Dendritic cell treated with granulocyte-macrophage colony-stimulating factor and Interleukin-4, amounts not matched to agents 40 ng/mL and 50 ng/mL, for 4 days (primary cell): ENCODE data around the gene MAN2C1.
"Not testable (repeated sequence)": the region's sequence is repeated elsewhere in the genome, so short reads cannot be mapped to it uniquely, and the experiment has no call there.

ENCODE experiments used
- H3K27ac Mint-ChIP-seq: one replicate; pipeline ENCODE4 v1.8.0; 2022; ENCODE audit warnings: mild to moderate bottlenecking, mixed read lengths
- H3K27me3 Mint-ChIP-seq: one replicate; pipeline ENCODE4 v1.8.0; 2022; ENCODE audit warnings: mild to moderate bottlenecking, mixed read lengths
- H3K36me3 Mint-ChIP-seq: one replicate; pipeline ENCODE4 v1.8.0; 2022; ENCODE audit warnings: low read depth, mixed read lengths
- H3K4me1 Mint-ChIP-seq: one replicate; pipeline ENCODE4 v1.8.0; 2022; ENCODE audit warnings: low read depth, mixed read lengths
- H3K4me3 Mint-ChIP-seq: one replicate; pipeline ENCODE4 v1.8.0; 2022; ENCODE audit warnings: mild to moderate bottlenecking, moderate library complexity, mixed read lengths
- H3K9me3 Mint-ChIP-seq: one replicate; pipeline ENCODE4 v1.8.0; 2022; ENCODE audit warnings: mixed read lengths
- intact Hi-C: fragments of 100-400 bp; cut with micrococcal nuclease; formaldehyde crosslinking; loops from one replicate; pipeline ENCODE4 v1.15.0; 2022

The MAN2C1 gene

GRCh38 chr15:75325922-75326321, 42.5 kb downstream of the MAN2C1 start:
- Mint-ChIP-seq H3K9me3 (no peaks in the 10 kb centered on the region), H3K4me1 (no peaks in the 10 kb centered on the region), H3K36me3 (no peaks in the 10 kb centered on the region), H3K27me3 (peaks cover 4% of the 10 kb centered on the region), H3K4me3 (no peak overlapping the region), H3K27ac (no peak overlapping the region)
- intact Hi-C loops: no loop called here

- H3K27me3 Mint-ChIP-seq: peaks cover 5% of the 10 kb centered on the region
- no peak overlapping the region for H3K4me3 Mint-ChIP-seq
- no peaks in the 10 kb centered on the region for H3K4me1 Mint-ChIP-seq
- no peaks in the 10 kb centered on the region for H3K9me3 Mint-ChIP-seq
- H3K36me3 Mint-ChIP-seq: no peaks in the 10 kb centered on the region
- no peak overlapping the region for H3K27ac Mint-ChIP-seq
- intact Hi-C loops: no loop called here
Observed at GRCh38 chr15:75321711-75322110, 46.7 kb downstream of the MAN2C1 start.

GRCh38 chr15:75319231-75319897, 49.0 kb downstream of the MAN2C1 start:
- H3K9me3 Mint-ChIP-seq, H3K27ac Mint-ChIP-seq, intact Hi-C loops, H3K27me3 Mint-ChIP-seq, H3K36me3 Mint-ChIP-seq, H3K4me1 Mint-ChIP-seq, H3K4me3 Mint-ChIP-seq: not testable (repeated sequence)

GRCh38 chr15:75314552-75315290, 53.7 kb downstream of the MAN2C1 start:
- Mint-ChIP-seq H3K4me3 (no peak overlapping the region), H3K27ac (no peak overlapping the region)

GRCh38 chr15:75313116-75313845, 55.1 kb downstream of the MAN2C1 start:
- no peaks in the 10 kb centered on the region for H3K9me3 Mint-ChIP-seq
- intact Hi-C loops: no loop called here
- H3K36me3 Mint-ChIP-seq: no peaks in the 10 kb centered on the region
- H3K27ac Mint-ChIP-seq: no peak overlapping the region
- H3K4me3 Mint-ChIP-seq: no peak overlapping the region
- no peaks in the 10 kb centered on the region for H3K4me1 Mint-ChIP-seq
- peaks cover 12% of the 10 kb centered on the region for H3K27me3 Mint-ChIP-seq

More at GRCh38 chr15:75314552-75315290, 53.7 kb downstream of the MAN2C1 start:
- intact Hi-C loops: no loop called here
- Mint-ChIP-seq H3K4me1 (no peaks in the 10 kb centered on the region), H3K9me3 (no peaks in the 10 kb centered on the region), H3K36me3 (no peaks in the 10 kb centered on the region), H3K27me3 (peaks cover 7% of the 10 kb centered on the region)

- not testable (repeated sequence) for H3K4me3 Mint-ChIP-seq
Observed at GRCh38 chr15:75312548-75312947, 55.9 kb downstream of the MAN2C1 start.

GRCh38 chr15:75309711-75310110, 58.7 kb downstream of the MAN2C1 start:
- no peak overlapping the region for H3K4me3 Mint-ChIP-seq
- no peaks in the 10 kb centered on the region for H3K36me3 Mint-ChIP-seq
- H3K4me1 Mint-ChIP-seq: peaks cover 4% of the 10 kb centered on the region
- no peaks in the 10 kb centered on the region for H3K9me3 Mint-ChIP-seq
- H3K27ac Mint-ChIP-seq: no peak overlapping the region
- intact Hi-C loops: no loop called here
- peaks cover 27% of the 10 kb centered on the region for H3K27me3 Mint-ChIP-seq

More at GRCh38 chr15:75312548-75312947, 55.9 kb downstream of the MAN2C1 start:
- H3K9me3 Mint-ChIP-seq, H3K27ac Mint-ChIP-seq, H3K4me1 Mint-ChIP-seq, H3K36me3 Mint-ChIP-seq, intact Hi-C loops: not testable (repeated sequence)
- H3K27me3 Mint-ChIP-seq: peaks cover 15% of the 10 kb centered on the region

- peaks cover 35% of the 10 kb centered on the region for H3K27me3 Mint-ChIP-seq
- intact Hi-C loops: no loop called here
Observed at GRCh38 chr15:75307778-75308390, 60.5 kb downstream of the MAN2C1 start.

GRCh38 chr15:75306188-75306587, 62.2 kb downstream of the MAN2C1 start:
- intact Hi-C loops: no loop called here
- H3K27ac Mint-ChIP-seq: no peak overlapping the region
- H3K4me1 Mint-ChIP-seq: peaks cover 4% of the 10 kb centered on the region
- peaks cover 39% of the 10 kb centered on the region for H3K27me3 Mint-ChIP-seq
- no peaks in the 10 kb centered on the region for H3K9me3 Mint-ChIP-seq
- no peak overlapping the region for H3K4me3 Mint-ChIP-seq
- no peaks in the 10 kb centered on the region for H3K36me3 Mint-ChIP-seq

More at GRCh38 chr15:75307778-75308390, 60.5 kb downstream of the MAN2C1 start:
- Mint-ChIP-seq H3K4me3 (no peak overlapping the region), H3K4me1 (peaks cover 4% of the 10 kb centered on the region), H3K36me3 (no peaks in the 10 kb centered on the region), H3K27ac (no peak overlapping the region), H3K9me3 (no peaks in the 10 kb centered on the region)
